WI38 (cell line): Measurements from ENCODE around the gene DGKD.

Experiments
- H3K4me3 ChIP-seq: 2 replicates; pipeline ENCODE4 v1.5.1; 2011; ENCODE audit warnings: low read depth, mild to moderate bottlenecking, control low read depth, low read length
- CTCF ChIP-seq: IDR thresholded peaks from 2 replicates; pipeline ENCODE4 v1.5.1; 2012; ENCODE audit warnings: low read depth, mild to moderate bottlenecking, control low read depth, low read length

DGKD gene

GRCh38 chr2:233437439-233437955 lies 83.2 kb downstream of the DGKD start:
- H3K4me3 ChIP-seq = no peak overlapping the region
- TF ChIP-seq CTCF = no peak

GRCh38 chr2:233438573-233439147 lies 84.4 kb downstream of the DGKD start:
- no peak overlapping the region for H3K4me3 ChIP-seq
- no peak for TF ChIP-seq CTCF

GRCh38 chr2:233439191-233439590 lies 84.9 kb downstream of the DGKD start:
- H3K4me3 ChIP-seq = no peak overlapping the region
- no peak for TF ChIP-seq CTCF

DNA sequence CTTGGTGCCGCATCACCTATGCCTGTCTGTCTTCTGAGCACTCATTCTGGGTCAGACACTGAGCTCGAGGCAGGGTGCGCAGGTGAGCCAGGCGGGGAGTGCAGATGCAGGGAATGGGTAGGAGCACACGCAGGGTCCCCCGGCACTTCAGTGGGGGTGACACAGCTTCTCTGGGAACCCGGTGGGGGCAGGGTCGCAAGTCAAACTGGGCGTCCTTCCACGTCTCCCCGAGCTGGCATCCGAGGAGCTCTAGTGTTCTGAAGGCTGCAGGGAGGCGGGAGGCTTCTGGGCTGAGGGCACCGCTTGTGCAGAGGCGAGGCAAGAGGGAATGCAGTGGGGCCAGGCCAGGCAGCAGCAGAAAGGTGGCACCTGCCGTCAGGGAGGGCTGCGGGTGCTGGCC lies 86.0 kb downstream of the DGKD start:
- no peak overlapping the region for H3K4me3 ChIP-seq
- TF ChIP-seq CTCF = no peak

DNA sequence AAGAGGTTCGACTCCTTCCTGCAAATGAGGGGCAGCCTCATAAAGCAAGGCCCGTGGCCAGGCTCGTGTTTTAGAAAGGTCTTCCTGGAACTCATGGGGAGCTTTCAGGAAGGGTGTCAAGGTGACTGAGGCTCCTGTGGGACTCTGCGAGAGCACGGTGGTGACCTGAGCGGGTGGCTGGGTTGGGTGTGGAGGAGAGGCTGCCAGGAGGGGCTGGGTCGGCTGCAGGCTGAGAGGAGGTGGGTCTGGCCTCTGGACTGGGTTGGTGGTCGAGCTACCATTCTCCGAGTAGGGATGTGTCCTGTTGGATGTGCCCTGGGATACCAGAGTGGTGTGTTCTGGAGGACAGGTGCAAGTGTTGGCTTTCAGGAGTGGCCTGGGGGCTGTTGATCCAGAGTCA lies 86.4 kb downstream of the DGKD start:
- no peak overlapping the region for H3K4me3 ChIP-seq
- no peak for TF ChIP-seq CTCF

- TF ChIP-seq CTCF = no peak
- H3K4me3 ChIP-seq = no peak overlapping the region
Observed at GRCh38 chr2:233441161-233442027, 87.1 kb downstream of the DGKD start.

DNA sequence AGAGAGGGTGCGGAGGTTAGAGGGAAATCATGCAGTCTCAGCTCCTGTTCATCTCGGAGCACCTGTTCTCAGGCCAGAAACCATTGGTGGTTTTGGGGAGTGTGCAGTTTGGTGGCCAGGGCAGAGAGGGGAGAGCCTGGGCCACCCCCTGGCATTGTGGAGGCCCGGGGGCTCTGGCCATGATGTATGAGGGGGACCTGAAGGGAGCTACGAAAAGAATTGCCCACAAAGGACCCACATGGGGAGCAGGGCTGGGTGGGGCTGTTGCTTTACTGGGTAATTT lies 87.7 kb downstream of the DGKD start:
- no peak overlapping the region for H3K4me3 ChIP-seq
- TF ChIP-seq CTCF = no peak
